GM21528 (cell line): ENCODE results near the gene OR10W1.

Experiments
- ATAC-seq: cut with Tn5 transposase; IDR thresholded peaks from one replicate; pipeline ENCODE4 v1.9.1; 2021; ENCODE audit warnings: mild to moderate bottlenecking, moderate library complexity; ENCODE audit not compliant: unreplicated experiment, low FRiP score

OR10W1 gene

GRCh38 chr11:58268142-58268541, at the start of gene OR10W1:
Gene OR10W1, minus strand, starts transcription at chr11:58268260. Its CDS starts 402 bp downstream, at chr11:58267858.
- no peak for ATAC-seq

- no peak for ATAC-seq
Observed at GRCh38 chr11:58316142-58316541, 48.1 kb upstream of the OR10W1 start.

- ATAC-seq, result no peak
Observed at GRCh38 chr11:58301576-58301975, 33.5 kb upstream of the OR10W1 start.

- ATAC-seq, result no peak
Observed at GRCh38 chr11:58292017-58292416, 24.0 kb upstream of the OR10W1 start.

GRCh38 chr11:58289266-58289665, 21.2 kb upstream of the OR10W1 start:
- no peak for ATAC-seq

GRCh38 chr11:58286249-58286648, 18.2 kb upstream of the OR10W1 start:
- ATAC-seq, result peak; percentile 55

- no peak for ATAC-seq
Observed at GRCh38 chr11:58285483-58286040, 17.5 kb upstream of the OR10W1 start.

- no peak for ATAC-seq
Observed at GRCh38 chr11:58276151-58276550, 8.1 kb upstream of the OR10W1 start.

- no peak for ATAC-seq
Observed at GRCh38 chr11:58275002-58275401, 6.9 kb upstream of the OR10W1 start.

- no peak for ATAC-seq
Observed at GRCh38 chr11:58259983-58260382, 8.1 kb downstream of the OR10W1 start.

- no peak for ATAC-seq
Observed at GRCh38 chr11:58254936-58255335, 13.1 kb downstream of the OR10W1 start.

GRCh38 chr11:58243954-58244353, 24.1 kb downstream of the OR10W1 start:
- no peak for ATAC-seq

- ATAC-seq, result no peak
Observed at GRCh38 chr11:58227956-58228615, 40.0 kb downstream of the OR10W1 start.

GRCh38 chr11:58222721-58223120, 45.3 kb downstream of the OR10W1 start:
- ATAC-seq, result no peak
